Measurements from ENCODE around the gene GIPC3. TPM values are rescaled to one million over a fixed set of nuclear protein-coding genes. Genes with fewer than 3 reads are reported as not detected.

Gene GIPC3
- total and polyA plus RNA-seq, 2 of the 8 experiments (the other 6 are each of a cell fraction or from before 2014, with no cell fraction given), result 1.0 to 1.2 TPM

- no peak for DNase-seq (ENCODE audit: low read depth in 1 of 2, low spot score in 2 of 2)
- Histone ChIP-seq H4K5ac (ENCODE audit: insufficient read length, low read depth, low read length) (no peak overlapping the region), H3K4me2 (ENCODE audit: insufficient read depth in 1 of 2, low read depth in 2 of 2, low read length in 2 of 2) (no peak overlapping the region; a peak in 1 of 4 replicates), H3K4ac (replicated peaks; ENCODE audit: insufficient read length, low read depth, low read length) (no peak overlapping the region), H3K27me3 (replicated peaks in 1 of 4; ENCODE audit: control insufficient read depth in 3 of 4, extremely low read depth in 1 of 4, insufficient read depth in 3 of 4, low read length in 3 of 4) (no peaks in the 10 kb centered on the region), H2BK12ac (ENCODE audit: low read depth, low read length) (no peak overlapping the region), H3K36me3 (ENCODE audit: control insufficient read depth in 2 of 4, insufficient read depth in 4 of 4, low read length in 3 of 4) (peaks cover 0 to 26% (median 11%) of the 10 kb centered on the region in 4 experiments; a peak in 6 of 8 replicates), H3K18ac (ENCODE audit: extremely low read depth, low read length) (no peak overlapping the region), H2BK20ac (ENCODE audit: low read length) (no peak overlapping the region), H2AK5ac (ENCODE audit: low read depth, low read length) (peak overlapping the region; percentile 93; the same call in 1 of the 2 replicates), H2AFZ (ENCODE audit: low read length) (no peak overlapping the region), H3K4me1 (replicated peaks in 1 of 4; ENCODE audit: control insufficient read depth in 3 of 4, insufficient read depth in 4 of 4, low read length in 3 of 4) (peaks cover 3 to 11% (median 6%) of the 10 kb centered on the region in 4 experiments; a peak in 6 of 7 replicates), H2BK5ac (ENCODE audit: low read depth, low read length) (no peak overlapping the region), H3K4me3 (ENCODE audit: extremely low read depth in 1 of 4, insufficient read depth in 2 of 4, low read depth in 3 of 4, low read length in 4 of 4) (no peak overlapping the region), H3K14ac (ENCODE audit: insufficient read length) (no peak overlapping the region), H3K23ac (ENCODE audit: insufficient read length) (no peak overlapping the region), H3K23me2 (ENCODE audit: low read depth, low read length) (no peaks in the 10 kb centered on the region), H3K27ac (ENCODE audit: low read depth, low read length) (no peak overlapping the region), H3K9me3 (ENCODE audit: insufficient read depth in 2 of 2, low read depth in 1 of 2, low read length in 1 of 2) (no peaks in the 10 kb centered on the region), H3K9ac (replicated peaks in 1 of 4; ENCODE audit: extremely low read depth in 1 of 4, low read depth in 3 of 4, low read length in 3 of 4) (no peak overlapping the region), H2BK120ac (replicated peaks; ENCODE audit: low read depth, low read length) (no peak overlapping the region), H3K79me2 (ENCODE audit: control insufficient read depth in 1 of 2, insufficient read depth in 2 of 2, low read length in 2 of 2) (no peaks in the 10 kb centered on the region), H4K20me1 (replicated peaks in 1 of 2; ENCODE audit: control insufficient read depth in 1 of 2, insufficient read depth in 2 of 2, low read length in 2 of 2) (peaks cover 8 to 16% of the 10 kb centered on the region in 2 experiments), H4K91ac (replicated peaks; ENCODE audit: insufficient read length, low read length) (no peak overlapping the region), H3K79me1 (ENCODE audit: low read depth, low read length) (0 out of 2 replicates have a peak, but pooled peaks cover 2% of the 10 kb centered on the region), H3K56ac (replicated peaks; ENCODE audit: insufficient read length, low read depth, low read length) (no peak overlapping the region), H2BK15ac (ENCODE audit: low read length) (no peak overlapping the region), H4K8ac (ENCODE audit: extremely low read depth, insufficient read depth, low read length) (no peak overlapping the region; the same call in 1 of the 2 replicates)
- TF ChIP-seq POLR2A (IDR thresholded peaks at IDR 0.05; ENCODE audit: control extremely low read depth in 1 of 2, low read depth in 2 of 2, low read length in 2 of 2), result 0 out of 3 replicates have a peak, but pooled peaks of 1 of the 2 experiments have one; percentile 19
- peak; percentile 83; the same call in 1 of the 2 replicates for TF ChIP-seq KDM1A (IDR thresholded peaks at IDR 0.05; ENCODE audit: borderline replicate concordance, low read length)
- TF ChIP-seq TAF1 (IDR thresholded peaks at IDR 0.05; ENCODE audit: low read depth, low read length), result no peak
- 84% methylated on average over 19 of the region's 22 CpGs; no CpG with 5 or more reads in 1 of the 2 experiments for WGBS, 2 experiments (ENCODE audit: extremely low coverage in 1 of 2, insufficient coverage in 1 of 2, insufficient read length in 1 of 2, insufficient replicate concordance in 2 of 2, low coverage in 1 of 2, low lambda C conversion rate in 2 of 2, missing lambda C conversion rate in 1 of 2)
- FAIRE-seq, result no peak
- CTCF ChIA-PET (ENCODE audit: partially characterized antibody), result interaction anchor here (0.7 to 6.9 kb wide), 14 partner anchors 9 to 207 kb away, joined by 3 to 54 read pairs (median 3); no protein-coding TSS in a partner anchor
- POLR2A ChIA-PET (ENCODE audit: partially characterized antibody), result interaction anchor here (1.2 to 4.0 kb wide), 7 partner anchors 8 to 84 kb away, joined by 3 to 30 read pairs (median 4); partner anchors contain the start of gene MFSD12
Measured at GRCh38 chr19:3537438-3538240, 47.6 kb upstream of the GIPC3 start.
